ENCODE results near the gene SLC9A3. TPM values are rescaled to one million over a fixed set of nuclear protein-coding genes. Genes with fewer than 3 reads are reported as not detected.

The SLC9A3 gene
- total RNA-seq, 2 donors from 2014 or later, result 4.3 to 5.3 TPM

DNA sequence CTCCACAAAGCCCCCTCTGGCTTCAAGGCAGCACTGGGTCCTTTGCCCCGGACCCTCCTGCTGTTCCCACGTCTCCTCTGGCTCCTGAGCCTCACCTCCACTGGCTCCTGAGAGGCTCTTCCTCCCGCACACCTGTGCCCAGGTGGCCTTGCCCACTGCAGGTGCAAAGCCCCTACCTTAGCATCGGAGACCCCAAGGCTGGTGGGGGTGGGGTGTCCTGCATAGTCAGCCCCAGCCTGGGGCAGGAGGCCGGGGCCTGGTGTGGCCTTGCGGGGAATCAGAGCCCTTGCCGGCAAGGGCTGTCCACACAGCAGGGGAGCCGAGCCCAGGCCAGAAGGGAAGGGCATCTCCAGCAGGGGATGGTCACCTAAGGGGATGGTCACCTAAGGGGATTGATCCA, 46.6 kb upstream of the SLC9A3 start:
- intact Hi-C loops (cut with DNase I), result no loop called here
- H3K27me3 ChIP-seq (replicated peaks; ENCODE audit: insufficient read depth), result peaks cover 7% of the 10 kb centered on the region
- H3K9me3 ChIP-seq, result no peaks in the 10 kb centered on the region
- WGBS, result 89% methylated on average over 8 of the region's 8 CpGs
- no peak overlapping the region for H3K4me3 ChIP-seq
- H3K36me3 ChIP-seq, result no peaks in the 10 kb centered on the region
- H3K27ac ChIP-seq, result no peak overlapping the region
- no peak for TF ChIP-seq POLR2A (IDR thresholded peaks at IDR 0.05)
- no peak for TF ChIP-seq POLR2AphosphoS5 (IDR thresholded peaks at IDR 0.05)
- TF ChIP-seq, protein P1, sequence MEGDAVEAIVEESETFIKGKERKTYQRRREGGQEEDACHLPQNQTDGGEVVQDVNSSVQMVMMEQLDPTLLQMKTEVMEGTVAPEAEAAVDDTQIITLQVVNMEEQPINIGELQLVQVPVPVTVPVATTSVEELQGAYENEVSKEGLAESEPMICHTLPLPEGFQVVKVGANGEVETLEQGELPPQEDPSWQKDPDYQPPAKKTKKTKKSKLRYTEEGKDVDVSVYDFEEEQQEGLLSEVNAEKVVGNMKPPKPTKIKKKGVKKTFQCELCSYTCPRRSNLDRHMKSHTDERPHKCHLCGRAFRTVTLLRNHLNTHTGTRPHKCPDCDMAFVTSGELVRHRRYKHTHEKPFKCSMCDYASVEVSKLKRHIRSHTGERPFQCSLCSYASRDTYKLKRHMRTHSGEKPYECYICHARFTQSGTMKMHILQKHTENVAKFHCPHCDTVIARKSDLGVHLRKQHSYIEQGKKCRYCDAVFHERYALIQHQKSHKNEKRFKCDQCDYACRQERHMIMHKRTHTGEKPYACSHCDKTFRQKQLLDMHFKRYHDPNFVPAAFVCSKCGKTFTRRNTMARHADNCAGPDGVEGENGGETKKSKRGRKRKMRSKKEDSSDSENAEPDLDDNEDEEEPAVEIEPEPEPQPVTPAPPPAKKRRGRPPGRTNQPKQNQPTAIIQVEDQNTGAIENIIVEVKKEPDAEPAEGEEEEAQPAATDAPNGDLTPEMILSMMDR (IDR thresholded peaks at IDR 0.05), result no peak
- no peak for DNase-seq (ENCODE audit: low spot score)
- no peaks in the 10 kb centered on the region for H3K4me1 ChIP-seq (replicated peaks)

DNA sequence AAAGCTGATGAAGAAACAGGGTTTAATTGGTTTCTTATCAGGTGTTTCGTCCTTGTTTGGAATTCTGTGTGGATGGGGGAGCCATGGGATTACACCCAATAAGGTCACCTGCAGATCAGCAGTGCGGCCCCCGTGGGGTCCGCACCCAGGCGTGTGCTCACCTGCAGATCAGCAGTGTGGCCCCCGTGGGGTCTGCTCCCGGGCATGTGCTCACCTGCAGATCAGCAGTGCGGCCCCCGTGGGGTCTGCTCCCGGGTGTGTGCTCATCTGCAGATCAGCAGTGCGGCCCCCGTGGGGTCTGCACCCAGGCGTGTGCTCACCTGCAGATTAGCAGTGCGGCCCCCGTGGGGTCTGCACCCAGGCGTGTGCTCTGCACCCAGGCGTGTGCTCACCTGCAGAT, 46.2 kb upstream of the SLC9A3 start:
- Histone ChIP-seq H3K36me3 (no peaks in the 10 kb centered on the region), H3K9me3 (no peaks in the 10 kb centered on the region), H3K4me1 (replicated peaks) (no peaks in the 10 kb centered on the region), H3K27me3 (replicated peaks; ENCODE audit: insufficient read depth) (peaks cover 7% of the 10 kb centered on the region), H3K27ac (no peak overlapping the region), H3K4me3 (no peak overlapping the region)
- intact Hi-C loops (cut with DNase I), result no loop called here
- no peak for TF ChIP-seq POLR2A (IDR thresholded peaks at IDR 0.05)
- TF ChIP-seq POLR2AphosphoS5 (IDR thresholded peaks at IDR 0.05), result no peak
- TF ChIP-seq, protein P1 (IDR thresholded peaks at IDR 0.05), result no peak
- DNase-seq (ENCODE audit: low spot score), result no peak
- 85% methylated on average over 17 of the region's 17 CpGs for WGBS

DNA sequence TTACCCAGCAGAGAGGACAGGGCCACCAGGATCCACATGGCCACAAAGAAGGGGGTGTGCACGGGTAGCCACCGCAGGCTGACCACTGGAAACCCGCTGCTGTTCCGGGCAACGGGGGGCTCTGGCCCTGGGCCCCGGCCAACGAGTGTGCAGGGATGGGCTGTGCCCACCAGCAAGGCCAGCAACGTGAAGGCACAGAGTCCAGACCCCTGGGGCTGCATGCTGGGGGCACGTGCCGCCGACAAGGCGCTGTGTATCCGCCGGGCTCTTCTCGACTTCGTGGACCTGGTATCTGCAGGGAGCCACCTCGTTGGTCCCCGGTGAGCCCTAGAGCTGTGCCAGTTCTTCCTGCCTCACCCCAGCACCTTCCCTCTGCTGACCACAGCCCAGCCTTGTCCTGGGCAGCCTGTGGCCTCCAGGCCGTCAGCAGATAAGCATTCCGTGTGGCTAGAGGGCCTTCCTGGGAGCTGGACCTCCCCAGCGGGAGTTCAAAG, 45.7 kb upstream of the SLC9A3 start:
- no peak overlapping the region for H3K4me3 ChIP-seq
- DNase-seq (ENCODE audit: low spot score), result no peak
- intact Hi-C loops (cut with DNase I), result no loop called here
- TF ChIP-seq POLR2A (IDR thresholded peaks at IDR 0.05) (no peak), POLR2AphosphoS5 (IDR thresholded peaks at IDR 0.05) (no peak)
- TF ChIP-seq, protein P1 (IDR thresholded peaks at IDR 0.05), result no peak
- WGBS, result 90% methylated on average over 21 of the region's 21 CpGs
- peaks cover 7% of the 10 kb centered on the region for H3K27me3 ChIP-seq (replicated peaks; ENCODE audit: insufficient read depth)
- no peaks in the 10 kb centered on the region for H3K9me3 ChIP-seq
- no peaks in the 10 kb centered on the region for H3K4me1 ChIP-seq (replicated peaks)
- no peak overlapping the region for H3K27ac ChIP-seq
- H3K36me3 ChIP-seq, result no peaks in the 10 kb centered on the region

DNA sequence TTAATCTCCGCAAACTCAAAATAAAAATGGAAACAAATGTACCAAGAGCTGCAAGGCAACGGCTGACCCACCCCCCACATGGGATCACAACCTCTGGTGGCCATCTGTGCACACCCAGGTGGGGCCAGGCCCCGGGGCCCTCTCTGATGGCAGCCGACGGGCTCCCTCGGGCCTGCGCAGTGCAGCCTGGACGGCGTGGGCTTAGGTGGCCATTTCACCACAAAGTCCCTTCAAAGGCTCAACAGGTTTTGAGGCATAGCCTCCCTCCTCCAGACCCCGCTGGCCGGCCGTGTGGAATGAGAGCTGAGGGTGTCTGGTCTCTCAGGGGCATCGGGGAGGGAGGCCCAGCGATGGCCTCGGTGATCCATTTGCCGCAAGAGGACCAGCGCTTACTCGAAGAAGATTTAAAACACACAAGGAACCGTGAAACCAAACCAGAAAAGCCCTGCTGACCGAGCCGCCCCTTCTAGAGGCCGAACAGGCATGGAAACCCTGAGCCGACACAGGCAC, 45.2 kb upstream of the SLC9A3 start:
- H3K9me3 ChIP-seq, result no peaks in the 10 kb centered on the region
- intact Hi-C loops (cut with DNase I), result no loop called here
- H3K27ac ChIP-seq, result no peak overlapping the region
- H3K27me3 ChIP-seq (replicated peaks; ENCODE audit: insufficient read depth), result peaks cover 7% of the 10 kb centered on the region
- no peaks in the 10 kb centered on the region for H3K4me1 ChIP-seq (replicated peaks)
- DNase-seq (ENCODE audit: low spot score), result no peak
- 90% methylated on average over 21 of the region's 23 CpGs for WGBS
- TF ChIP-seq, protein P1 (IDR thresholded peaks at IDR 0.05), result no peak
- TF ChIP-seq POLR2A (IDR thresholded peaks at IDR 0.05) (no peak), POLR2AphosphoS5 (IDR thresholded peaks at IDR 0.05) (no peak)
- H3K36me3 ChIP-seq, result no peaks in the 10 kb centered on the region
- H3K4me3 ChIP-seq, result no peak overlapping the region

DNA sequence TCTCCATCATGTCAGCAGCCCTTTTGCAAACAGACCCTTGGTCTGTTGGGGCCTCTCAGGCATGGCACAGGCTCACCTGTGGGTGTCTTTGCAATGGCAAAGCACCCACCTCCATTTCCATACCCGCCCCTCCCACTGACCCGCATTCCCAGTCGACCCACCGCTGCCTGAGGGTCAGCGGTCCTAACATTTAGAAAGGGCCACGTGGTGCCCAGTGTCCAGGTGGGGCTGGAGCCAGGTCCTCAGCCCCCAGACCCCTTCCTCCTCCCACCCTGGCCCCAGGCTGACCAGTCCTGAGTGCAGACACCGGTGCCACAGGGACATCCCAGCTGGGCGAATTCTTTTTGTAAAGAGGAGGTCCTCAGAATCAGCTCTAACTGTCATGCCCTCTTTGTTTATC, 44.6 kb upstream of the SLC9A3 start:
- no peaks in the 10 kb centered on the region for H3K4me1 ChIP-seq (replicated peaks)
- WGBS, result 81% methylated on average over 8 of the region's 8 CpGs
- DNase-seq (ENCODE audit: low spot score), result no peak
- TF ChIP-seq, protein P1 (IDR thresholded peaks at IDR 0.05), result no peak
- no peak for TF ChIP-seq POLR2A (IDR thresholded peaks at IDR 0.05)
- no peak for TF ChIP-seq POLR2AphosphoS5 (IDR thresholded peaks at IDR 0.05)
- no peak overlapping the region for H3K27ac ChIP-seq
- H3K4me3 ChIP-seq, result no peak overlapping the region
- H3K36me3 ChIP-seq, result no peaks in the 10 kb centered on the region
- intact Hi-C loops (cut with DNase I), result no loop called here
- peaks cover 7% of the 10 kb centered on the region for H3K27me3 ChIP-seq (replicated peaks; ENCODE audit: insufficient read depth)
- no peaks in the 10 kb centered on the region for H3K9me3 ChIP-seq

Data from prostate gland (tissue), 2 donors.